CD1c-positive myeloid dendritic cell (primary cell): ENCODE measurements around the gene KRTAP5-4.
"Not testable (repeated sequence)": the region's sequence is repeated elsewhere in the genome, so short reads cannot be mapped to it uniquely, and the experiment has no call there.

Experiments
- DNase-seq: peaks from one replicate; pipeline ENCODE4 v3.0.0-alpha.2; 2016; ENCODE audit errors: extremely low spot score

Gene KRTAP5-4, protein sequence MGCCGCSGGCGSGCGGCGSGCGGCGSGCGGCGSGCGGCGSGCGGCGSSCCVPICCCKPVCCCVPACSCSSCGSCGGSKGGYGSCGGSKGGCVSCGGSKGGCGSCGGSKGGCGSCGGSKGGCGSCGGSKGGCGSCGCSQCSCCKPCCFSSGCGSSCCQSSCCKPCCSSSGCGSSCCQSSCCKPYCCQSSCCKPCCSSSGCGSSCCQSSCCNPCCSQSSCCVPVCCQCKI

GRCh38 chr11:1622086-1622485, at the start of gene KRTAP5-4:
KRTAP5-4 (minus strand) TSS chr11:1622138; CDS start chr11:1622093, 45 bp downstream.
- DNase-seq, result no peak

- DNase-seq, result no peak
Measured at GRCh38 chr11:1671658-1672057, 49.7 kb upstream of the KRTAP5-4 start.

DNA sequence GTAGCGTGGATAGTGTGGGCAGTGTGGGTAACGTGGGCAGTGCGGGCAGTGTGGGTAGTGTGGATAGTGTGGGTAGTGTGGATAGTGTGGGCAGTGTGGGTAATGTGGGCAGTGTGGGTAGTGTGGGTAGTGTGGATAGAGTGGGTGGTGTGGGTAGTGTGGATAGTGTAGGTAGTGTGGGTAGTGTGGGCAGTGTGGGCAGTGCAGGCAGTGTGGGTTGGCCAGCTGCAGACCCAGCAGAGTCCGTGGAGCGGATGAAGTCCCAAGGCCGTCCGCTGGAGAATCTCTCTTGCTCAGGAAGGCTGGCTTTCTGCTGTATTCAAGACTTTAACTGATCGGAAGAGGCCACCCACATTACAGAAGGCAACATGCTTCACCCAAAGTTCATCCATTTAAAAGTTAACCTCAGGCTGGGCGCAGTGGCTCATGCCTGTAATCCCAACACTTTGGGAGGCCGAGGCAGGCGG, 49.0 kb upstream of the KRTAP5-4 start:
- DNase-seq, result no peak

DNA sequence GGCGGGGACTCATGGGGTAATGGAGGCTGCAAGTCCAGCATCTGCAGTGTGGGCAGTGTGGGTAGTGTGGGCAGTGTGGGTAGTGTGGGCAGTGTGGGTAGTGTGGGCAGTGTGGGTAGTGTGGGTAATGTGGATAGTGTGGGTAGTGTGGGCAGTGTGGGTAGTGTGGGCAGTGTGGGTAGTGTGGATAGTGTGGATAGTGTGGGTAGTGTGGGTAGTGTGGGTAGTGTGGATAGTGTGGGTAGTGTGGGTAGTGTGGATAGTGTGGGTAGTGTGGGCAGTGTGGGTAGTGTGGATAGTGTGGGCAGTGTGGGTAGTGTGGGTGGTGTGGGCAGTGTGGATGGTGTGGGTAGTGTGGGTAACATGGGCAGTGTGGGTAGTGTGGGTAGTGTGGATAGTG, 48.5 kb upstream of the KRTAP5-4 start:
- DNase-seq, result not testable (repeated sequence)

GRCh38 chr11:1669546-1670218, 47.7 kb upstream of the KRTAP5-4 start:
- DNase-seq, result no peak

DNA sequence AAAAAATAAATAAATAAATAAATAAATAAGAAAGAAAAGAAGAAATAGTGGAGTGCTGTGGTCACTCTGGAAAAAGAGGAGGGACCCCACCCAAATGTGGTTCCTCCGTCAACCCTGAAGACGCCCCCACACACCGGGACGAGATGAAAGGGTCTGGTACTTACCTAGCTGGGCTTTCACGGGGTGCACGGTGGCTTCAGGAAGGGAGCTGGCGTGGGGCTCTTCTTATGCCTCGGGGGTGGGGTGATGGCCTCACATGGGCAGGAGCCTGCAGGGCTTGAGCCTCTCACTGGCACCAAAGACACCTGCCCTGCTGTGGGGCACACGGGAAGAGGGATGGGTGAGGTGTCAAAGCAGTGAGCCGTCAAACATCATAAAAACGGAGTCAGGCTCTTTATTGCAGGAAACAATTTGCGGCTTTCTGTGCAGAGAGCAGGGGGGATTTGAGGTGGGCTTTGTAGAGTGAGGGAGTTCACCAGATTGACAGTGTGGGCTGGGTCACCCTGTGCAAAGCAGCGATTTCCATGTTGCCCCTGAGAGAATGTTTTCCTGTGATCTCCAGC, 47.1 kb upstream of the KRTAP5-4 start:
- DNase-seq, result no peak

DNA sequence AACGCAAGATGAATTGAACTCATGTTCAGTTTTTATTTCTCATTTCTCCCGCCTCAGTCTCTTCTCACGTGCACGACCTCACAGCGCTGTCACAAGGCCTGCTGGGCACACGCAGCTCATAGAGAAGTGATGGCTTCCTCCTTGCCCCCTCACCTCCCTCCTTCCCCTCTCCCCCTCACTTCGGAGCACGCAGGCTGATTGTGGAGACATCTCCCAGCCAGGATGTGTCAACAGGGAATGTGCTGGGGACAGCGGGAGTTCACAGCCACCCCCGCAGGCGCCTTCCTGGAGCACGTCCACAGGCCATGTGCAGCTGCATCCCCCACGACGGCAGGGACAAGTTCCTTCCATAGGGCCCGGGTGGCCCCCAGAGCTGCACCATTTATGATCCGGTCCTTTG, 46.0 kb upstream of the KRTAP5-4 start:
- DNase-seq, result peak; percentile 29

GRCh38 chr11:1667121-1667850, 45.3 kb upstream of the KRTAP5-4 start:
- DNase-seq, result no peak

- no peak for DNase-seq
Measured at GRCh38 chr11:1665313-1665712, 43.4 kb upstream of the KRTAP5-4 start.

DNA sequence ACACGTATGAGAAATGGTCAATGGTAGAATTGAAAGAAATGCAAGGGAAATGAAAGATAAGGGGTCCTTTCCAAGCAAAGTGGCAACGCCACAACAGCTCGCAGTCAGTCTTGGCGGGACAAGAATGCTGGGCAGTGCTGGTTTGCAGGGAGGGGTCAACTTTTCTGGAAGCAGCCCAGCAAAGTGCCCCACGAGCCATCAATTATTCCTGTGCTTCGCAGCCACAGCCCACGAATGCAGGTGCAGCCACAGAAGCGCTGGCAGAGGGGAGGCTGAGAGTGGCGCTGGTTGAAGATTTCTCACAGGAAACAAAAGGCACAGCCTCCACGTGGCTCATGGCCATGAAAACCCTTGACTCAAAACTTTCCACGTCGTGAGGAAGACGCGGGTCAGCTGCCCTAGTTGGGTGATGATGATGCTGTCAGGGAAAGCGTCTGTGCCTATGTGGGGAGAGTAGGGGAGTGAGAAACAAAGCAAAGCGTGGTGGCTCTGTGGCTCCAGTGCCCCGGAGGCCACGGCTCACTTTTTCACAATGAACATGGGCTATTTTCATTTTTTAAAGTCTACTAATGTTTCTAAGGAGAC, 40.9 kb upstream of the KRTAP5-4 start:
- not testable (repeated sequence) for DNase-seq

DNA sequence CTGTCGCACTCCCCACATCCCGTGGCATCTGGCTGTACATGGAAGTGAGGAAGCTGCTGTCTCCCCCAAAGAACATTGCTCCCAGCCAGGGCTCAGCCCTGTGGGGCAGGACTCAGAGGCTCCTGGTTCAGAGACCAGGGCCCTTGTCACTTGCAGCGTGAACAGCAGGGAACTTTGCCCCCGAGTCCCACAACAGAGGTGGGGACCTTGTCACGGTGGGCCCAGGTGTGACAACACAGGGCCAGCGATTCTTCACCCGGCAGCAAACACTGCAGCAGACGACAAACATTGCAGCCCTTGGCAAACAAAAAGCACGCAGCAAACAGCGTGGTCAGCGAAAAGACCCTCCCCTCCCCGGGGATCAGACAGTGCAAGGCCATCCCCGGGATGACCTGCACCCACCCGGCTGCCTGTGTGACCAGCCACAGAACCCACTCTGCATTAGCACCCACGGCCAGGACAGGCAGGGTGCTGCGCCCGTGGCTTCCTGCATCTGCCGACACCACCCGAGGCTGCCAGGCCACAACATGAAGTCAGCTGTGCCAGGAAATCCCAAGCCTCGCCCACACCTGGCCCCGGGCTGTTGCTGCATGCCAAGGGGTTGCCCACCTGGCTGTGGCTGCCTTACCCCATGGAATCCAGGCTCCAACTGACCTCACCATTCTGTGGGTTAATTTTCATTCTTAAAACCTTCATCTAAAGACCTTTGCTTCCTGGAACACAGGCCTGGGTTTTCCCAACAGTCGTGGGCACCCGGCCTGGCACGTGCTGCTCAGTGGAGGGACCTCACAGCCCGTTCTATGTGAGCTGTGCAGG, 39.7 kb upstream of the KRTAP5-4 start:
- DNase-seq, result not testable (repeated sequence)

DNA sequence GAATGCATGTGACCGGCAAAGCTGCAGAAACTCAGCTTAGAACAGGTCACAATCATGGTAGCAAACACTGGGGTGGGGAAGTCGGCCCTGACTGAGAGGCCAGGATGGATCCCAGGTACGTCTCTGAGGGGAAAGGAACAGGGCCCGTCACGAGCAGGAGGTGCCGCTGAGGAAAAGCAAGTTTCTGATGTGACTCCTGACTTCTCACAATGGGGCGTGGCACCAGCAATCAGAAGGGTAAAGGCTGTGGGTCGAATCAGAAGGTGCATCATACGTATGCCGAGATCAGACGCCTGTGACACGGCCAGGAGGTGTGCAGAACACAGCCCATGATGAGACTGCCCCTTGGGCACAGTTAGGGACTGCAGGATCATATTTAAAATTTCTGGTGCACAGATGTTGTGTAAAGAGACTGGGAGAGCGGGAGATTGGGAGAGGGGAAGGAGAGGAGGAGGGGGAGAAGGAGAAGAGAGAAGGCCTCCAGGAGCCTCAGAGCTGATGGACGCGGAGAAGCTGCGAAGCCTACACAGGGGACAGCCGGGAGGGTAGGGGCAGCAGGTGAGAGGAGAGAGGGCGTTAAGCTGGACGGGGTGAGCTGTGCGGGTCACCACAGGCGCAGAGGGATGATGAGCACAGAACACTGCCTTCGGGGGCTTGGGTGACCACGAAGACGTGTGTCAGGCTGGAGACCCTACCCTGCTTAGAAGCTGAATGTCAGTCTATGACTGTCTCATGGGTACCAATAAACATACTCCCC, 38.4 kb upstream of the KRTAP5-4 start:
- DNase-seq, result no peak

GRCh38 chr11:1659506-1659905, 37.6 kb upstream of the KRTAP5-4 start:
- no peak for DNase-seq

GRCh38 chr11:1656670-1657069, 34.7 kb upstream of the KRTAP5-4 start:
- no peak for DNase-seq

DNA sequence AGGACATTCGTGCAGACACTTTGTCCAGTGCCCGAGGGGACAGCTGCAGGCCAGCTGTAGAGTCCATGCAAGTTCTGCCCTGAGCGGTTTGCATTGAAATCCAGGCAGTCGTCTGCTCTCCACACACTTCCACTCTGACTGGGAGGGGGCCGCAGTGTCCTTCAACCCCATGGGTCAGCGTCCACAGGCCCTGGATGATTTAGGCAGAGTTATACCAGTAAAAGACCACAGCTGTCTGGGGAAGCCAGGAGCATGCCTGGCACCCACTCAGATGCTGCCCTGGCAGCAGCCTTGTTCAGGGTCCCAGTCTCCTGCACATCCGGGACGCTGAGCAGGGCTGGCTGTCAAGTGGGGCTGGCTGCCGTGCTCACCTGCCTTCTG, 34.1 kb upstream of the KRTAP5-4 start:
- no peak for DNase-seq

- DNase-seq, result no peak
Measured at GRCh38 chr11:1655168-1656060, 33.5 kb upstream of the KRTAP5-4 start.

GRCh38 chr11:1654388-1655167, 32.6 kb upstream of the KRTAP5-4 start:
- no peak for DNase-seq

- DNase-seq, result no peak
Measured at GRCh38 chr11:1653541-1654387, 31.8 kb upstream of the KRTAP5-4 start.
